Measurements from ENCODE around the gene UNC45A. TPM values are rescaled to one million over a fixed set of nuclear protein-coding genes. Genes with fewer than 3 reads are reported as not detected.
"Not testable (repeated sequence)": the region's sequence is repeated elsewhere in the genome, so short reads cannot be mapped to it uniquely, and the experiment has no call there.

UNC45A gene
- total and polyA plus RNA-seq, 2 of the 4 experiments (the other 2 are of a cell fraction) = 68.9 to 100 TPM

DNA sequence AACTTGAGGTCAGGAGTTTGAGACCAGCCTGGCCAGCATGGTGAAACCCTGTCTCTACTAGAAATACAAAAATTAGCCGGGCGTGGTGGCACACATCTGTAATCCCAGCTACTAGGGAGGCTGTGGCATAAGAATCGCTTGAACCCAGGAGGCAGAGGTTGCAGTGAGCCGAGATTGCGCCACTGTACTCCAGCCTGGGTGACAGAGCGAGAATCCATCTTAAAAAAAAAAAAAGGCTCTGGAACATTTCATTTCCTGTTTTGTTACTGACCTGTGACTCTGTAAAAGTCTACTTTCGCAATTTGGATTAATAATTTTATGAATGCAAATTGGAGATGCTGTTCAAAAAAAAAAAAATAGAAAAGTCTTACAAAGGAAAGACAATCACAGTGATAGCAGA lies 7.0 kb upstream of the UNC45A start:
- CTCF ChIA-PET; POLR2A ChIA-PET (ENCODE audit: unreplicated experiment): not testable (repeated sequence)

More for the DNA sequence above, 7.0 kb upstream of the UNC45A start:
- H3K23ac ChIP-seq (ENCODE audit: low read depth, low read length); H2BK5ac ChIP-seq (ENCODE audit: low read depth, low read length, poor library complexity, severe bottlenecking); H2BK15ac ChIP-seq (ENCODE audit: low read depth, low read length); H3K9ac ChIP-seq (ENCODE audit: low read depth, low read length); intact Hi-C loops (cut with micrococcal nuclease); H3K9me1 ChIP-seq (ENCODE audit: insufficient read depth, low read length); ATAC-seq (ENCODE audit: low read depth); H3K56ac ChIP-seq (ENCODE audit: extremely low read depth, insufficient read depth, low read length); H3K9me3 ChIP-seq (ENCODE audit: control insufficient read depth, insufficient read depth, low read length); H3K14ac ChIP-seq (replicated peaks; ENCODE audit: low read depth, low read length); BruUV-seq (replicated peaks); dilution Hi-C loops (cut with HindIII; ENCODE audit: low sequenced_read_pairs, unreplicated experiment); H3K4ac ChIP-seq (ENCODE audit: low read depth, low read length); H4K91ac ChIP-seq (ENCODE audit: insufficient read depth, low read depth, low read length); DNase-seq; H2BK120ac ChIP-seq (ENCODE audit: low read depth, low read length); H4K5ac ChIP-seq (ENCODE audit: low read depth, low read length); H3K18ac ChIP-seq (ENCODE audit: low read depth, low read length); H4K8ac ChIP-seq (ENCODE audit: low read depth in 2 of 2, low read length in 2 of 2); H2AFZ ChIP-seq (replicated peaks; ENCODE audit: low read length, poor library complexity); H3K4me3 ChIP-seq (ENCODE audit: insufficient read depth, low read depth, low read length); H3K36me3 ChIP-seq (ENCODE audit: control insufficient read depth, insufficient read depth, low read length); H2BK20ac ChIP-seq (ENCODE audit: low read depth, low read length); H2AK9ac ChIP-seq (replicated peaks; ENCODE audit: low read depth, low read length, poor library complexity); H2AK5ac ChIP-seq (ENCODE audit: low read depth, low read length); H3K4me1 ChIP-seq (ENCODE audit: control insufficient read depth, insufficient read depth, low read length); H3K4me2 ChIP-seq (ENCODE audit: low read depth, low read length); H3K27ac ChIP-seq (ENCODE audit: insufficient read depth, low read length); in situ Hi-C loops (cut with MboI; ENCODE audit: low sequenced_read_pairs); H3K27me3 ChIP-seq (ENCODE audit: control insufficient read depth, insufficient read depth, low read length); H4K20me1 ChIP-seq (ENCODE audit: insufficient read depth, low read length): not testable (repeated sequence)
- WGBS, 2 experiments (ENCODE audit: extremely low coverage in 2 of 2, insufficient read length in 1 of 2) = 100% methylated on average over 3 of the region's 7 CpGs; no CpG with 5 or more reads in 1 of the 2 experiments
- H3K79me1 ChIP-seq (ENCODE audit: low read depth in 1 of 2, low read length in 2 of 2) = peaks cover 3 to 15% of the 10 kb centered on the region in 2 experiments; a peak in 3 of 4 replicates

All from IMR-90 (cell line).